DOHH2 (cell line): ENCODE results near the gene SFXN5.

ENCODE experiments used
- H3F3A ChIP-seq: fragments of 200-600 bp; sonication (generic), shearing (Covaris generic); 2 replicates; pipeline ENCODE4 v1.6.0; 2016; ENCODE audit warnings: antibody characterized with exemption, mild to moderate bottlenecking; ENCODE audit not compliant: control insufficient read depth, insufficient read depth
- H3K27ac ChIP-seq: fragments of 200-600 bp; sonication (generic); 2 replicates; pipeline ENCODE4 v1.5.1; 2014; ENCODE audit warnings: low read depth, mild to moderate bottlenecking, low read length, moderate library complexity
- H3K27me3 ChIP-seq: fragments of 200-600 bp; sonication (generic); 2 replicates; pipeline ENCODE4 v1.6.1; 2014; ENCODE audit warnings: mild to moderate bottlenecking, low read length, mixed read lengths; ENCODE audit not compliant: control insufficient read depth
- H3K36me3 ChIP-seq: fragments of 200-600 bp; sonication (generic); 2 replicates; pipeline ENCODE4 v1.6.1; 2014; ENCODE audit warnings: mild to moderate bottlenecking, low read length, moderate library complexity, mixed read lengths; ENCODE audit not compliant: control insufficient read depth
- H3K4me1 ChIP-seq: fragments of 200-600 bp; sonication (generic); 2 replicates; pipeline ENCODE4 v1.6.1; 2014; ENCODE audit warnings: mild to moderate bottlenecking, low read length, mixed read lengths; ENCODE audit not compliant: control insufficient read depth
- H3K4me2 ChIP-seq: fragments of 200-600 bp; sonication (generic); 2 replicates; pipeline ENCODE4 v1.6.0; 2014; ENCODE audit warnings: mild to moderate bottlenecking, low read length, moderate library complexity
- H3K4me3 ChIP-seq: fragments of 200-600 bp; sonication (generic); 2 replicates; pipeline ENCODE4 v1.5.1; 2014; ENCODE audit warnings: mild to moderate bottlenecking, low read length, mixed read lengths
- H3K79me2 ChIP-seq: fragments of 200-600 bp; sonication (generic); 2 replicates; pipeline ENCODE4 v1.6.1; 2014; ENCODE audit warnings: mild to moderate bottlenecking, low read length, mixed read lengths; ENCODE audit not compliant: control insufficient read depth
- H3K9me2 ChIP-seq: fragments of 200-600 bp; sonication (generic); replicated peaks from 2 replicates; pipeline ENCODE4 v1.6.1; 2014; ENCODE audit warnings: mild to moderate bottlenecking, low read length, mixed read lengths; ENCODE audit not compliant: control insufficient read depth
- H3K9me3 ChIP-seq: fragments of 200-600 bp; sonication (generic); 2 replicates; pipeline ENCODE4 v1.6.1; 2014; ENCODE audit warnings: antibody characterized with exemption, low read length, mixed read lengths; ENCODE audit not compliant: control insufficient read depth, insufficient read depth
- H4K20me1 ChIP-seq: fragments of 200-600 bp; sonication (generic); 2 replicates; pipeline ENCODE4 v1.6.0; 2014; ENCODE audit warnings: low read depth, mild to moderate bottlenecking, antibody characterized with exemption, low read length, moderate library complexity; ENCODE audit not compliant: control insufficient read depth, insufficient read depth
- CTCF ChIP-seq: fragments of 200-600 bp; sonication (generic); IDR thresholded peaks from one replicate; pipeline ENCODE4 v1.5.1; 2014; ENCODE audit warnings: antibody characterized with exemption, mild to moderate bottlenecking, low read depth, low read length; ENCODE audit not compliant: poor library complexity, severe bottlenecking
- EZH2phosphoT487 ChIP-seq: fragments of 200-600 bp; sonication (generic); IDR thresholded peaks from 2 replicates; pipeline ENCODE4 v1.6.1; 2017; ENCODE audit warnings: borderline replicate concordance, mild to moderate bottlenecking, antibody characterized with exemption, low read length, moderate library complexity, mixed read lengths

SFXN5 gene

GRCh38 chr2:72956050-72956395, 115.5 kb downstream of the SFXN5 start:
- H3K4me3 ChIP-seq, result no peak overlapping the region
- H3F3A ChIP-seq, result no peaks in the 10 kb centered on the region
- no peaks in the 10 kb centered on the region for H4K20me1 ChIP-seq
- no peaks in the 10 kb centered on the region for H3K36me3 ChIP-seq
- TF ChIP-seq CTCF, result no peak
- TF ChIP-seq EZH2phosphoT487, result no peak
- no peaks in the 10 kb centered on the region for H3K4me1 ChIP-seq
- H3K9me2 ChIP-seq, result no peaks in the 10 kb centered on the region
- no peak overlapping the region for H3K27ac ChIP-seq
- no peaks in the 10 kb centered on the region for H3K9me3 ChIP-seq
- H3K27me3 ChIP-seq, result no peaks in the 10 kb centered on the region
- no peaks in the 10 kb centered on the region for H3K79me2 ChIP-seq
- H3K4me2 ChIP-seq, result no peak overlapping the region

GRCh38 chr2:72955228-72956049, 116.1 kb downstream of the SFXN5 start:
- no peak overlapping the region for H3K4me2 ChIP-seq
- TF ChIP-seq CTCF, result no peak
- TF ChIP-seq EZH2phosphoT487, result no peak
- no peaks in the 10 kb centered on the region for H3K9me2 ChIP-seq
- H3K27ac ChIP-seq, result no peak overlapping the region
- no peaks in the 10 kb centered on the region for H3K27me3 ChIP-seq
- H3K4me1 ChIP-seq, result no peaks in the 10 kb centered on the region
- H3F3A ChIP-seq, result no peaks in the 10 kb centered on the region
- H3K4me3 ChIP-seq, result no peak overlapping the region
- no peaks in the 10 kb centered on the region for H3K79me2 ChIP-seq
- no peaks in the 10 kb centered on the region for H3K36me3 ChIP-seq
- H4K20me1 ChIP-seq, result no peaks in the 10 kb centered on the region
- H3K9me3 ChIP-seq, result no peaks in the 10 kb centered on the region

GRCh38 chr2:72954376-72955227, 116.9 kb downstream of the SFXN5 start:
- TF ChIP-seq EZH2phosphoT487 (no peak), CTCF (no peak)
- Histone ChIP-seq H3K4me2 (no peak overlapping the region), H3K27me3 (no peaks in the 10 kb centered on the region), H3K4me1 (no peaks in the 10 kb centered on the region), H3K27ac (no peak overlapping the region), H3K36me3 (no peaks in the 10 kb centered on the region), H4K20me1 (no peaks in the 10 kb centered on the region), H3F3A (no peaks in the 10 kb centered on the region), H3K9me3 (no peaks in the 10 kb centered on the region), H3K79me2 (no peaks in the 10 kb centered on the region), H3K4me3 (no peak overlapping the region), H3K9me2 (no peaks in the 10 kb centered on the region)
